ENCODE measurements around the gene TYMP.
"Not testable (repeated sequence)": the region's sequence is repeated elsewhere in the genome, so short reads cannot be mapped to it uniquely, and the experiment has no call there.

The TYMP gene

GRCh38 chr22:50520184-50520583, 9.6 kb downstream of the TYMP start:
- H3K9ac ChIP-seq (ENCODE audit: low read depth, low read length); H3K27ac ChIP-seq (ENCODE audit: low read length); H3K4me1 ChIP-seq (ENCODE audit: insufficient read depth, low read length); H3K9me3 ChIP-seq (ENCODE audit: insufficient read depth, low read depth, low read length); H3K4me3 ChIP-seq (ENCODE audit: low read length); H3K27me3 ChIP-seq (ENCODE audit: insufficient read depth, low read length): not testable (repeated sequence)
- peaks cover 73% of the 10 kb centered on the region for H3K36me3 ChIP-seq (ENCODE audit: insufficient read depth, low read depth, low read length)

- no peaks in the 10 kb centered on the region for H3K9me3 ChIP-seq (ENCODE audit: insufficient read depth, low read depth, low read length)
- H3K36me3 ChIP-seq (ENCODE audit: insufficient read depth, low read depth, low read length) = peaks cover 70% of the 10 kb centered on the region
- no peaks in the 10 kb centered on the region for H3K4me1 ChIP-seq (ENCODE audit: insufficient read depth, low read length)
- H3K9ac ChIP-seq (ENCODE audit: low read depth, low read length) = no peak overlapping the region
- no peak overlapping the region for H3K27ac ChIP-seq (ENCODE audit: low read length)
- H3K27me3 ChIP-seq (ENCODE audit: insufficient read depth, low read length) = no peaks in the 10 kb centered on the region
- no peak overlapping the region for H3K4me3 ChIP-seq (ENCODE audit: low read length)
Observed at GRCh38 chr22:50519151-50519550, 10.7 kb downstream of the TYMP start.

GRCh38 chr22:50518606-50519005, 11.2 kb downstream of the TYMP start:
- H3K9me3 ChIP-seq (ENCODE audit: insufficient read depth, low read depth, low read length) = no peaks in the 10 kb centered on the region
- H3K27me3 ChIP-seq (ENCODE audit: insufficient read depth, low read length) = no peaks in the 10 kb centered on the region
- H3K4me1 ChIP-seq (ENCODE audit: insufficient read depth, low read length) = no peaks in the 10 kb centered on the region
- H3K4me3 ChIP-seq (ENCODE audit: low read length) = no peak overlapping the region
- no peak overlapping the region for H3K9ac ChIP-seq (ENCODE audit: low read depth, low read length)
- no peak overlapping the region for H3K27ac ChIP-seq (ENCODE audit: low read length)
- H3K36me3 ChIP-seq (ENCODE audit: insufficient read depth, low read depth, low read length) = peaks cover 64% of the 10 kb centered on the region

GRCh38 chr22:50517495-50518260, 12.1 kb downstream of the TYMP start:
- H3K27me3 ChIP-seq (ENCODE audit: insufficient read depth, low read length) = no peaks in the 10 kb centered on the region
- no peak overlapping the region for H3K9ac ChIP-seq (ENCODE audit: low read depth, low read length)
- no peaks in the 10 kb centered on the region for H3K4me1 ChIP-seq (ENCODE audit: insufficient read depth, low read length)
- no peak overlapping the region for H3K27ac ChIP-seq (ENCODE audit: low read length)
- no peaks in the 10 kb centered on the region for H3K9me3 ChIP-seq (ENCODE audit: insufficient read depth, low read depth, low read length)
- peaks cover 55% of the 10 kb centered on the region for H3K36me3 ChIP-seq (ENCODE audit: insufficient read depth, low read depth, low read length)
- no peak overlapping the region for H3K4me3 ChIP-seq (ENCODE audit: low read length)

- Histone ChIP-seq H3K36me3 (ENCODE audit: insufficient read depth, low read depth, low read length) (peaks cover 54% of the 10 kb centered on the region), H3K27ac (ENCODE audit: low read length) (no peak overlapping the region), H3K9me3 (ENCODE audit: insufficient read depth, low read depth, low read length) (no peaks in the 10 kb centered on the region), H3K27me3 (ENCODE audit: insufficient read depth, low read length) (no peaks in the 10 kb centered on the region), H3K4me3 (ENCODE audit: low read length) (no peak overlapping the region), H3K4me1 (ENCODE audit: insufficient read depth, low read length) (no peaks in the 10 kb centered on the region), H3K9ac (ENCODE audit: low read depth, low read length) (no peak overlapping the region)
Observed at GRCh38 chr22:50516891-50517290, 12.9 kb downstream of the TYMP start.

- no peak overlapping the region for H3K9ac ChIP-seq (ENCODE audit: low read depth, low read length)
- H3K27ac ChIP-seq (ENCODE audit: low read length) = no peak overlapping the region
- H3K27me3 ChIP-seq (ENCODE audit: insufficient read depth, low read length) = no peaks in the 10 kb centered on the region
- no peaks in the 10 kb centered on the region for H3K4me1 ChIP-seq (ENCODE audit: insufficient read depth, low read length)
- H3K36me3 ChIP-seq (ENCODE audit: insufficient read depth, low read depth, low read length) = peaks cover 48% of the 10 kb centered on the region
- H3K9me3 ChIP-seq (ENCODE audit: insufficient read depth, low read depth, low read length) = no peaks in the 10 kb centered on the region
- no peak overlapping the region for H3K4me3 ChIP-seq (ENCODE audit: low read length)
Observed at GRCh38 chr22:50516068-50516467, 13.7 kb downstream of the TYMP start.

GRCh38 chr22:50513175-50513574, 16.6 kb downstream of the TYMP start:
- Histone ChIP-seq H3K9me3 (ENCODE audit: insufficient read depth, low read depth, low read length) (no peaks in the 10 kb centered on the region), H3K4me3 (ENCODE audit: low read length) (no peak overlapping the region), H3K4me1 (ENCODE audit: insufficient read depth, low read length) (no peaks in the 10 kb centered on the region), H3K27ac (ENCODE audit: low read length) (no peak overlapping the region), H3K27me3 (ENCODE audit: insufficient read depth, low read length) (no peaks in the 10 kb centered on the region), H3K36me3 (ENCODE audit: insufficient read depth, low read depth, low read length) (peaks cover 27% of the 10 kb centered on the region), H3K9ac (ENCODE audit: low read depth, low read length) (no peak overlapping the region)

GRCh38 chr22:50508897-50509296, 20.9 kb downstream of the TYMP start:
- no peaks in the 10 kb centered on the region; the same call in 1 of the 2 replicates for H3K4me1 ChIP-seq (ENCODE audit: insufficient read depth, low read length)
- no peaks in the 10 kb centered on the region for H3K9me3 ChIP-seq (ENCODE audit: insufficient read depth, low read depth, low read length)
- H3K27ac ChIP-seq (ENCODE audit: low read length) = no peak overlapping the region
- H3K36me3 ChIP-seq (ENCODE audit: insufficient read depth, low read depth, low read length) = peaks cover 14% of the 10 kb centered on the region
- peak overlapping the region; percentile 85 for H3K9ac ChIP-seq (ENCODE audit: low read depth, low read length)
- no peaks in the 10 kb centered on the region for H3K27me3 ChIP-seq (ENCODE audit: insufficient read depth, low read length)
- peak overlapping the region; percentile 97 for H3K4me3 ChIP-seq (ENCODE audit: low read length)

- H3K27ac ChIP-seq (ENCODE audit: low read length) = no peak within 1 kb of the TSS
- H3K27me3 ChIP-seq (ENCODE audit: insufficient read depth, low read length) = no peaks in the 10 kb centered on the region
- peak within 1 kb of the TSS; percentile 97 for H3K4me3 ChIP-seq (ENCODE audit: low read length)
- peaks cover 14% of the 10 kb centered on the region for H3K36me3 ChIP-seq (ENCODE audit: insufficient read depth, low read depth, low read length)
- peak within 1 kb of the TSS; percentile 88 for H3K9ac ChIP-seq (ENCODE audit: low read depth, low read length)
- no peaks in the 10 kb centered on the region for H3K9me3 ChIP-seq (ENCODE audit: insufficient read depth, low read depth, low read length)
- no peaks in the 10 kb centered on the region; the same call in 1 of the 2 replicates for H3K4me1 ChIP-seq (ENCODE audit: insufficient read depth, low read length)
Observed at GRCh38 chr22:50507991-50508884, 21.6 kb downstream of the TYMP start, which contains the start of gene NCAPH2. NCAPH2 (plus strand) TSS chr22:50508224; CDS start chr22:50508338, 114 bp downstream.

- H3K4me1 ChIP-seq (ENCODE audit: insufficient read depth, low read length) = no peaks in the 10 kb centered on the region; the same call in 1 of the 2 replicates
- peaks cover 12% of the 10 kb centered on the region for H3K36me3 ChIP-seq (ENCODE audit: insufficient read depth, low read depth, low read length)
- no peaks in the 10 kb centered on the region for H3K9me3 ChIP-seq (ENCODE audit: insufficient read depth, low read depth, low read length)
- H3K9ac ChIP-seq (ENCODE audit: low read depth, low read length) = peak within 1 kb of the TSS; percentile 88
- H3K4me3 ChIP-seq (ENCODE audit: low read length) = peak within 1 kb of the TSS; percentile 97
- no peak within 1 kb of the TSS for H3K27ac ChIP-seq (ENCODE audit: low read length)
- H3K27me3 ChIP-seq (ENCODE audit: insufficient read depth, low read length) = no peaks in the 10 kb centered on the region
Observed at GRCh38 chr22:50507421-50507990, 22.3 kb downstream of the TYMP start, which contains the start of gene LMF2. LMF2 (minus strand) TSS chr22:50507702; CDS start chr22:50507675, 27 bp downstream.

GRCh38 chr22:50506611-50507420, 23.0 kb downstream of the TYMP start:
- Histone ChIP-seq H3K27me3 (ENCODE audit: insufficient read depth, low read length) (no peaks in the 10 kb centered on the region), H3K27ac (ENCODE audit: low read length) (no peak overlapping the region), H3K36me3 (ENCODE audit: insufficient read depth, low read depth, low read length) (peaks cover 6% of the 10 kb centered on the region; the same call in 1 of the 2 replicates)

More at GRCh38 chr22:50506611-50507420, 23.0 kb downstream of the TYMP start:
- no peaks in the 10 kb centered on the region for H3K9me3 ChIP-seq (ENCODE audit: insufficient read depth, low read depth, low read length)
- H3K4me1 ChIP-seq (ENCODE audit: insufficient read depth, low read length) = no peaks in the 10 kb centered on the region; the same call in 1 of the 2 replicates
- peak overlapping the region; percentile 88 for H3K9ac ChIP-seq (ENCODE audit: low read depth, low read length)
- H3K4me3 ChIP-seq (ENCODE audit: low read length) = peak overlapping the region; percentile 95
